PC-3 (cell line): ENCODE measurements around the gene FSIP1. TPM values are rescaled to one million over a fixed set of nuclear protein-coding genes. Genes with fewer than 3 reads are reported as not detected.

Experiments
- ATAC-seq: fragments of 200-7000 bp; cut with Tn5 transposase; 2 replicates; pipeline ENCODE4 v1.9.1; 2020; ENCODE audit warnings: mild to moderate bottlenecking, moderate library complexity
- BruUV-seq: library from RNA; stranded (reverse); fragments of 400-500 nt; replicated peaks from 2 replicates; lab custom pipeline; 2021; lab: Mats Ljungman, UMichigan
- CTCF ChIA-PET: fragments of 300-600 bp; sonication (Branson Sonifier 250); formaldehyde crosslinking; loops from one replicate; lab custom pipeline; 2022; ENCODE audit warnings: antibody characterized with exemption; lab: Charles Lee
- POLR2A ChIA-PET: fragments of 300-600 bp; sonication (Branson Sonifier 250); formaldehyde crosslinking; loops from one replicate; lab custom pipeline; 2022; ENCODE audit warnings: antibody characterized with exemption; ENCODE audit not compliant: unreplicated experiment; lab: Charles Lee
- DNase-seq: peaks from one replicate; pipeline ENCODE4 v3.0.0-alpha.2; 2015
- H2AFZ ChIP-seq: fragments of 300-600 bp; sonication (generic); 2 replicates; pipeline ENCODE4 v1.6.0; 2016; ENCODE audit warnings: antibody characterized with exemption, low read length
- H3F3A ChIP-seq: fragments of 300-600 bp; sonication (generic); one replicate; pipeline ENCODE4 v1.6.0; 2017; ENCODE audit warnings: antibody characterized with exemption, low read length, control low read depth, mild to moderate bottlenecking; ENCODE audit not compliant: unreplicated experiment
- H3K27ac ChIP-seq: fragments of 300-600 bp; sonication (generic); 2 replicates; pipeline ENCODE4 v1.5.1; 2016; ENCODE audit warnings: mild to moderate bottlenecking, low read length
- H3K27me3 ChIP-seq: fragments of 300-600 bp; sonication (generic); 2 replicates; pipeline ENCODE4 v1.6.1; 2016; ENCODE audit warnings: low read length, mixed read lengths
- H3K36me3 ChIP-seq: fragments of 300-600 bp; sonication (generic); 2 replicates; pipeline ENCODE4 v1.6.1; 2016; ENCODE audit warnings: low read depth, mixed run types, low read length, mixed read lengths
- H3K4me1 ChIP-seq: fragments of 300-600 bp; sonication (generic); 2 replicates; pipeline ENCODE4 v1.5.1; 2016; ENCODE audit warnings: low read length; ENCODE audit not compliant: insufficient read depth
- H3K4me2 ChIP-seq: fragments of 300-600 bp; sonication (generic); 2 replicates; pipeline ENCODE4 v1.6.0; 2016; ENCODE audit warnings: low read length
- H3K4me3 ChIP-seq: fragments of 300-600 bp; sonication (generic); 2 replicates; pipeline ENCODE4 v1.5.1; 2016; ENCODE audit warnings: mild to moderate bottlenecking, low read length, mixed read lengths
- H3K79me2 ChIP-seq: fragments of 300-600 bp; sonication (generic); 2 replicates; pipeline ENCODE4 v1.6.1; 2017; ENCODE audit warnings: low read length, mixed read lengths
- H3K9ac ChIP-seq: fragments of 300-600 bp; sonication (generic); 2 replicates; pipeline ENCODE4 v1.6.0; 2016; ENCODE audit warnings: mild to moderate bottlenecking, low read length
- H3K9me2 ChIP-seq: fragments of 300-600 bp; sonication (generic); replicated peaks from 2 replicates; pipeline ENCODE4 v1.6.1; 2016; ENCODE audit warnings: mixed run types, low read length, mixed read lengths
- H3K9me3 ChIP-seq: fragments of 300-600 bp; sonication (generic); 2 replicates; pipeline ENCODE4 v1.6.1; 2016; ENCODE audit warnings: low read length, mixed read lengths
- H4K20me1 ChIP-seq: fragments of 300-600 bp; sonication (generic); 2 replicates; pipeline ENCODE4 v1.6.1; 2016; ENCODE audit warnings: low read length, mixed read lengths
- CTCF ChIP-seq: fragments of 300-600 bp; sonication (generic); conservative IDR thresholded peaks from 2 replicates; pipeline ENCODE4 v1.5.1; 2017; ENCODE audit warnings: antibody characterized with exemption, low read depth, mild to moderate bottlenecking, low read length
- EZH2 ChIP-seq: fragments of 300-600 bp; sonication (generic); IDR thresholded peaks from one replicate; pipeline ENCODE4 v1.6.1; 2017; ENCODE audit warnings: antibody characterized with exemption, mild to moderate bottlenecking, low read length; ENCODE audit not compliant: unreplicated experiment
- EZH2phosphoT487 ChIP-seq: fragments of 300-600 bp; sonication (generic); IDR thresholded peaks from 2 replicates; pipeline ENCODE4 v1.6.1; 2018; ENCODE audit warnings: mild to moderate bottlenecking, antibody characterized with exemption, low read length, borderline replicate concordance
- intact Hi-C: fragments of 100-400 bp; cut with micrococcal nuclease; formaldehyde crosslinking; loops from 2 replicates; pipeline ENCODE4 v1.9.0; 2023
- total RNA-seq: library from RNA; depleted of rRNA; stranded (reverse); fragments of >200 nt; gene quantifications from 2 replicates; pipeline ENCODE4 v1.2.3, GENCODE V29; 2014

FSIP1 gene
- total RNA-seq, 1 experiment from 2014 or later = 0.07 TPM

DNA sequence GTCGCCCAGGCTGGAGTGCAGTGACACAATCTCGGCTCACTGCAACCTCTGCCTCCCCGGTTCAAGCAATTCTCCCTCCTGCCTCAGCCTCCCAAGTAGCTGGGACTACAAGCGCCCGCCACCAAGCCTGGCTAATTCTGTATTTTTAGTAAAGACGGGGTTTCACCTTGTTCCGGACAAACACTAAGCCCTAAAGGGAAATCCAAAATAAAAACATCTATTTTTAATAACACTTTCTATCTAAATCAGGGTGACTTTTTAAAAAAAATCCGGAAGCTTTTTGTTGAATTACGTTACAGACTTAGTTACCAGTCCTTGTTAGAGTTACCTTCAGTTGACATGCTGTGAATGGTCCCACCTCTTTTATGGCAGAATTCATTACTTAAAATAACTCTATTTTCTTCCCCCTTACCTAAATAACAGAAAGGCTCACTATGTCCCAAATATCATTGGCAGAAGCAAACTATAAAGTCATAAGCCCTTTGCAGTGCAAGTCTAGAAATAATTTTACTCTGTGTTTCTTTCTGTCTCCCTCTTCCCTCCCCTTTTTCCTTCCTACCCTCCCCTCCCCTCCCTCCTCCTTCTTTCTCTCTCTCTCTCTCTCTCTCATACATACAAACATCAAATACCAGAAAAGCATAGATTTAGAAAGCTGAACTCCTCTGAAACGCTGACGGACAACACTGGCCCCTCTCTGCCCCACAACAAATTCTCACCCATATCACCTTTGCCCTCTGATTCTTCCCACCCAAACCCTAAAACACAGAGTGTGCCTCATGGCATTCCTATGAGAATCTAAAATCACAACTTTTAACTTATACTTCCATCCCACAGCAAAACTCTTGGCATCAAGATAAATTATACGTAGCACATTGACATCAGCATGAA, 183.4 kb downstream of the FSIP1 start:
- peaks cover 9% of the 10 kb centered on the region for H4K20me1 ChIP-seq
- no peaks in the 10 kb centered on the region for H3K27me3 ChIP-seq
- intact Hi-C loops = no loop called here
- H3K36me3 ChIP-seq = peaks cover 34% of the 10 kb centered on the region
- H3K9ac ChIP-seq = no peak overlapping the region
- no peaks in the 10 kb centered on the region for H3K9me2 ChIP-seq
- H3K4me3 ChIP-seq = no peak overlapping the region
- H2AFZ ChIP-seq = no peak overlapping the region
- ChIA-PET POLR2A (interaction anchor here (0.6 kb wide), 1 partner anchor 16 kb away, joined by 4 read pairs; no protein-coding TSS in a partner anchor), CTCF (no interaction called here)
- H3K4me1 ChIP-seq = peaks cover 24% of the 10 kb centered on the region
- no peak for TF ChIP-seq EZH2phosphoT487
- TF ChIP-seq EZH2 = no peak
- no peak for TF ChIP-seq CTCF
- no peak overlapping the region for H3K27ac ChIP-seq
- peak; percentile 25 for DNase-seq
- no peaks in the 10 kb centered on the region for H3K9me3 ChIP-seq
- peaks cover 30% of the 10 kb centered on the region for H3F3A ChIP-seq
- ATAC-seq = no peak
- H3K79me2 ChIP-seq = no peaks in the 10 kb centered on the region
- no peak overlapping the region for H3K4me2 ChIP-seq
- BruUV-seq = no TSS peak

DNA sequence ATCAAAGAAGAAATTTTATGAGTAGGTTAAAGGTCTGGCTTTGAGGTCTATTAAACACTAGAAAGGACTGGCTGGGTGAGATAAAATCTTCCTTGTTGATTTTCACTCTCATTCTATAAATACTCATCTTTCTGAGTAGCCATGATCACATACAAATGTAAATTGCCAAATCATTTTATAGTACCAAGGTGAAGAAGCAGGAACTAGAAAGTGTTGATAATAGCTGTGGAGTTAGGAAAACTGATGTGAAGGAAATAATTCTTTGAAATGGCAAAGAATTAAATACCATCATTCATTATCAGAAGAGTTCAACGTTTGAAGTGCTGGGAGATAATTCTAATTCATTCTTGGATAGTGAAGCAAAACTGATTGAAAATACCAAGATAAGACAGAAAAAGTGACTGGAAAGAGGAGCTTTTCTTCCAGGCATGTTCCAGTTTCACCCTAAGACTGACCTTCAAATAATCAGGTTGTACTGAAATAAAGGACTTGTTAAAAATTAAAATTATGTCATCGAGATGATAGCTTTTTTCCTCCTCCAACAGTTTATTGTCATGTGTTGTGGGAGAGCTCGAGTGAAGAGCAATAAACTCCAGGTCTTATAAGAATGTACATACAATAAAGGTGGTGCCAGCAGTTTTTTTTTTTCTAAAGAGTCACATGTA, 184.3 kb downstream of the FSIP1 start:
- no TSS peak for BruUV-seq
- no peak overlapping the region for H2AFZ ChIP-seq
- H3K79me2 ChIP-seq = no peaks in the 10 kb centered on the region
- ChIA-PET CTCF (no interaction called here), POLR2A (interaction anchor here (0.6 kb wide), 1 partner anchor 15 kb away, joined by 4 read pairs; no protein-coding TSS in a partner anchor)
- no peak overlapping the region for H3K4me3 ChIP-seq
- H3K27ac ChIP-seq = no peak overlapping the region
- TF ChIP-seq EZH2 = no peak
- TF ChIP-seq CTCF = no peak
- no peak for TF ChIP-seq EZH2phosphoT487
- intact Hi-C loops = no loop called here
- H3F3A ChIP-seq = peaks cover 36% of the 10 kb centered on the region
- no peak overlapping the region for H3K4me2 ChIP-seq
- DNase-seq (peak; percentile 29), ATAC-seq (no peak)
- H3K27me3 ChIP-seq = no peaks in the 10 kb centered on the region
- H3K36me3 ChIP-seq = peaks cover 42% of the 10 kb centered on the region
- no peak overlapping the region for H3K9ac ChIP-seq
- no peaks in the 10 kb centered on the region for H3K9me2 ChIP-seq
- H3K9me3 ChIP-seq = no peaks in the 10 kb centered on the region
- H4K20me1 ChIP-seq = peaks cover 9% of the 10 kb centered on the region
- peaks cover 28% of the 10 kb centered on the region for H3K4me1 ChIP-seq
